ENCODE results near the gene ECI1.

DNA sequence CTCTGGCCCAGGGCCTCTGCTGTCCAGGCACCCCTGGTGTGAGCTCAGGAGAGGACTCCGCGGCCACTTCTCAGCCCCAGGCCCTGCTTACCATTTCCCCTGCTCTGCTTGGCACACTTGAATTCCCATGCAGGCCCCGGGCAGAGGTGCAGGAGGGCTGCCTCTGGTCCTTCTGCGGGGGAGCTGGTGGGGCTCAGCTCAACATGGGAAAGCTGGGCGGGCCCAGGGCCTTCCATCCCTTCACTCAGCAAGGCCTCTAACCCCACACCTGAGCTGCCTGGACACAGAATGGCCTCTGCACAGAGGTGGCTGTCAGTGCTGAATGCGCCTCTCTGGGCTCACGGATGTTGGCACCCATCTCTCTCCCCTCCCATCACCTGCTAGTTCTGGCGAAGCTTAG is 29.1 kb upstream of the ECI1 start:
- TF ChIP-seq POLR2A (IDR thresholded peaks at IDR 0.05): no peak
- TF ChIP-seq, protein P1, sequence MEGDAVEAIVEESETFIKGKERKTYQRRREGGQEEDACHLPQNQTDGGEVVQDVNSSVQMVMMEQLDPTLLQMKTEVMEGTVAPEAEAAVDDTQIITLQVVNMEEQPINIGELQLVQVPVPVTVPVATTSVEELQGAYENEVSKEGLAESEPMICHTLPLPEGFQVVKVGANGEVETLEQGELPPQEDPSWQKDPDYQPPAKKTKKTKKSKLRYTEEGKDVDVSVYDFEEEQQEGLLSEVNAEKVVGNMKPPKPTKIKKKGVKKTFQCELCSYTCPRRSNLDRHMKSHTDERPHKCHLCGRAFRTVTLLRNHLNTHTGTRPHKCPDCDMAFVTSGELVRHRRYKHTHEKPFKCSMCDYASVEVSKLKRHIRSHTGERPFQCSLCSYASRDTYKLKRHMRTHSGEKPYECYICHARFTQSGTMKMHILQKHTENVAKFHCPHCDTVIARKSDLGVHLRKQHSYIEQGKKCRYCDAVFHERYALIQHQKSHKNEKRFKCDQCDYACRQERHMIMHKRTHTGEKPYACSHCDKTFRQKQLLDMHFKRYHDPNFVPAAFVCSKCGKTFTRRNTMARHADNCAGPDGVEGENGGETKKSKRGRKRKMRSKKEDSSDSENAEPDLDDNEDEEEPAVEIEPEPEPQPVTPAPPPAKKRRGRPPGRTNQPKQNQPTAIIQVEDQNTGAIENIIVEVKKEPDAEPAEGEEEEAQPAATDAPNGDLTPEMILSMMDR (IDR thresholded peaks at IDR 0.05): no peak
